IMR-90 (cell line): ENCODE measurements around the gene PAPSS1.

ENCODE experiments used
- CTCF ChIP-seq: conservative IDR thresholded peaks from 2 replicates; pipeline ENCODE4 v1.5.1; 2012; ENCODE audit warnings: mild to moderate bottlenecking, low read depth, low read length, improper control_type of control experiment
- POLR2A ChIP-seq: IDR thresholded peaks from 2 replicates; pipeline ENCODE4 v1.6.1; 2012; ENCODE audit warnings: mild to moderate bottlenecking, low read depth, low read length

DNA sequence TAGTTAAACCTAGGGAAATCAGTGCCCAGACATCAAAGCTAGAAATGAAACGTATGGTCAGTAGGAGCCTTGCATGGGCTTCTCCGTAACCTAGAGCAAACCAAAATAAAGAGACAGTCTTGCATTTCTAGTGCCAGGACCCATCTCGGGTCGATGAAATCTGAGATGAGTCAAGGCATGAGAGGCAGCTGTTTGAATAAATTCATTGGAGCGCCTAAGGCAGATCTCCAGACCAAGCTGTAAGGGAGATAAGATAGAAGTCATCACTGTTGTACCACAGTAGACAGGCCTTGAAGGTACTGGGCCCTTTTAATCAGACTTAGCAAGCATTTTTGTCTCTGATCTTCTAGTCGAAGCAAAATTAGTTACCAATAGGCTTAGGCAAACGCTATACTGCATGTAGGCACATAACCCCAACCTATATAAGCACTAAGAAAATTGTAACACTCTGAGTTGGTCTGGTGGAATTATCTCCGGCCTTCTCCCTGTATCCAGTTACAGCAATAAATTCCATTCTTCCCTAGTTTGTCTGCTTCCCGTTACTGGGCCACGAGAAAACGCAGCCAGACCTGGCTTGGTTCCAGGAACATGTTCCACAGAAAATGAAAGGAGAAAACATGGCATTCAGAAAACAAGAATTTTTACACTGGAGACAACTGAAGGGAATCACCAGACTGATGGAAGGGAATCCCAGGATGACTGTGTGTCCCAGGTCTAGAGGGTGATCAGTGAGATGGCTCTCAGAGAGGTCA, 21.1 kb upstream of the PAPSS1 start:
- TF ChIP-seq CTCF (no peak), POLR2A (no peak)
